ENCODE measurements around the gene RNF113B.

RNF113B gene

DNA sequence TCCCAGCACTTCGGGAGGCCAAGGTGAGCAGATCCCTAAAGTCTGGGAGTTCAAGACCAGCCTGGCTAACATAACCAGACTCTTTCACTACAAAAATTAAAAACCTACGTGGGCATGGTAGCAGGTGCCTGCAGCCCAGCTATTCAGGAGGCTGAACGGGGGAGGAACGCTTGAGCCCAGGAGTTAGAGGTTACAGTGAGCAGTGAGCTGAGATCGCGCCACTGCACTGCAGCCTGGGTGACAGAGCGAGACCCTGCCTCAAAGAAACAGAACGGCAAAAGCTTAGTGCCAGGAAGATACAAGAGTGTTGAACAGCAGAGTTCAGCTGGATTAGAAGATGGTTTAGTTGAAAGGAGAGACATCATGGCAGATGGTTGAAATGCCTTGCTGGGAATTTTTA lies 24.1 kb upstream of the RNF113B start:
- Histone ChIP-seq H3K4me3 (replicated peaks; ENCODE audit: insufficient read depth, low read length) (no peak overlapping the region), H3K27me3 (ENCODE audit: insufficient read depth, poor library complexity, severe bottlenecking) (no peaks in the 10 kb centered on the region), H3K27ac (replicated peaks) (no peak overlapping the region)
- TF ChIP-seq POLR2AphosphoS5 (IDR thresholded peaks at IDR 0.05; ENCODE audit: low read depth) (no peak), SPI1 (IDR thresholded peaks at IDR 0.05; ENCODE audit: borderline replicate concordance, low read depth) (no peak), GABPA (IDR thresholded peaks at IDR 0.05; ENCODE audit: low read depth) (no peak)
- TF ChIP-seq, protein P1, sequence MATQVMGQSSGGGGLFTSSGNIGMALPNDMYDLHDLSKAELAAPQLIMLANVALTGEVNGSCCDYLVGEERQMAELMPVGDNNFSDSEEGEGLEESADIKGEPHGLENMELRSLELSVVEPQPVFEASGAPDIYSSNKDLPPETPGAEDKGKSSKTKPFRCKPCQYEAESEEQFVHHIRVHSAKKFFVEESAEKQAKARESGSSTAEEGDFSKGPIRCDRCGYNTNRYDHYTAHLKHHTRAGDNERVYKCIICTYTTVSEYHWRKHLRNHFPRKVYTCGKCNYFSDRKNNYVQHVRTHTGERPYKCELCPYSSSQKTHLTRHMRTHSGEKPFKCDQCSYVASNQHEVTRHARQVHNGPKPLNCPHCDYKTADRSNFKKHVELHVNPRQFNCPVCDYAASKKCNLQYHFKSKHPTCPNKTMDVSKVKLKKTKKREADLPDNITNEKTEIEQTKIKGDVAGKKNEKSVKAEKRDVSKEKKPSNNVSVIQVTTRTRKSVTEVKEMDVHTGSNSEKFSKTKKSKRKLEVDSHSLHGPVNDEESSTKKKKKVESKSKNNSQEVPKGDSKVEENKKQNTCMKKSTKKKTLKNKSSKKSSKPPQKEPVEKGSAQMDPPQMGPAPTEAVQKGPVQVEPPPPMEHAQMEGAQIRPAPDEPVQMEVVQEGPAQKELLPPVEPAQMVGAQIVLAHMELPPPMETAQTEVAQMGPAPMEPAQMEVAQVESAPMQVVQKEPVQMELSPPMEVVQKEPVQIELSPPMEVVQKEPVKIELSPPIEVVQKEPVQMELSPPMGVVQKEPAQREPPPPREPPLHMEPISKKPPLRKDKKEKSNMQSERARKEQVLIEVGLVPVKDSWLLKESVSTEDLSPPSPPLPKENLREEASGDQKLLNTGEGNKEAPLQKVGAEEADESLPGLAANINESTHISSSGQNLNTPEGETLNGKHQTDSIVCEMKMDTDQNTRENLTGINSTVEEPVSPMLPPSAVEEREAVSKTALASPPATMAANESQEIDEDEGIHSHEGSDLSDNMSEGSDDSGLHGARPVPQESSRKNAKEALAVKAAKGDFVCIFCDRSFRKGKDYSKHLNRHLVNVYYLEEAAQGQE (IDR thresholded peaks at IDR 0.05; ENCODE audit: insufficient replicate concordance, low read depth): no peak
- TF ChIP-seq, protein P2, sequence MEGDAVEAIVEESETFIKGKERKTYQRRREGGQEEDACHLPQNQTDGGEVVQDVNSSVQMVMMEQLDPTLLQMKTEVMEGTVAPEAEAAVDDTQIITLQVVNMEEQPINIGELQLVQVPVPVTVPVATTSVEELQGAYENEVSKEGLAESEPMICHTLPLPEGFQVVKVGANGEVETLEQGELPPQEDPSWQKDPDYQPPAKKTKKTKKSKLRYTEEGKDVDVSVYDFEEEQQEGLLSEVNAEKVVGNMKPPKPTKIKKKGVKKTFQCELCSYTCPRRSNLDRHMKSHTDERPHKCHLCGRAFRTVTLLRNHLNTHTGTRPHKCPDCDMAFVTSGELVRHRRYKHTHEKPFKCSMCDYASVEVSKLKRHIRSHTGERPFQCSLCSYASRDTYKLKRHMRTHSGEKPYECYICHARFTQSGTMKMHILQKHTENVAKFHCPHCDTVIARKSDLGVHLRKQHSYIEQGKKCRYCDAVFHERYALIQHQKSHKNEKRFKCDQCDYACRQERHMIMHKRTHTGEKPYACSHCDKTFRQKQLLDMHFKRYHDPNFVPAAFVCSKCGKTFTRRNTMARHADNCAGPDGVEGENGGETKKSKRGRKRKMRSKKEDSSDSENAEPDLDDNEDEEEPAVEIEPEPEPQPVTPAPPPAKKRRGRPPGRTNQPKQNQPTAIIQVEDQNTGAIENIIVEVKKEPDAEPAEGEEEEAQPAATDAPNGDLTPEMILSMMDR (IDR thresholded peaks at IDR 0.05; ENCODE audit: insufficient read depth, low read length): no peak
- DNase-seq (ENCODE audit: low read depth in 1 of 2, low spot score in 1 of 2): no peak

DNA sequence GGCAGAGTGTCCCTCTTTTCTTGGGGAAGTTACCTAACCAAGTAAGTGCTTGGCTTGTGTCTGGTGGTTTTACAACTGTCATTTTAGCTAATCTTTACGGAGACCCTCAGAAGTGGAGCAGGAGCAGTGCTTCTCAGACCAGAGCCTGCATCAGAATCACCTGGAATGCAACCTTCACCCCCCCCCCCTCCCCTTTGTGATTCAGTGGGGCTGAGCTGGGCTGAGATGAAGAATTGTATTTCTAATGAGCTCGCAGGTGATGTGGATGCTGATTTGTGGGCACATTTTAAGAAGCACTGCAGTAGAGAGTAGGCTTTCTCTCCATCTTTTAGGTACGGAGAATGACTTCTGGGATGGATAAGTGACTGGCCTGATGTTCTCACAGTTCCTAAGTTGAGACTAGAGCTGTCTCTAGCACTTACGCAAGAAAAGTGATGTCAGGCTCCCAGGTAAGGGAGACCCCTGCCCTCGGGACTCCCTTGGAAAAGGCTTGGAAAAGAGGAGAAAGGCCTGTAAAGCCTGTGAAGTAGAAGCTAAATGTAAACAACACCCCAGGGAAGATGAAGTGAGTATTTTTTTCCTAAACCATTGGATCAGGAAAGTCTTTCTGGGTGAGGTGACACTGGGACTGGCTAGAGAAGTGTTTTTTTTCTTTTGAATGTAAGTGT lies 23.3 kb upstream of the RNF113B start:
- H3K27ac ChIP-seq (replicated peaks): no peak overlapping the region

DNA sequence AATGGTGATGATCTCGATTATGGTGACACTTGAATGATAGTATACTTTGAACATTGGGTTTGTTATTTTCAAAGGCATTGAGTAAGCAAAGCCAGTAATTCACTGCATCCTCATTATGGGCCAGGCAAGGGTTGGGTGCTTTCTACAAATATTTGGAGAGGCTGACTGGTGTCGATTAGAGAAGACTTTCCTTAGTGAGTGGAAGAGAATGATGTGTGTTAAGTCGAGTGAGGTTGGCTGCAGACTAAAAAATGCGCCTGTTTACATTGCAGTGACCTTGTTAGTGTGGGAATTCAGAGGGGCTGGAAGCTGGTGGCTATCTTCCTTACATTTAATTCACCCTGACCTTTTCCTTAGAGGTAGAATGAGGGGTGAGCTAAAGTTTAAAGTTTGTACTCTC lies 22.4 kb upstream of the RNF113B start:
- no peaks in the 10 kb centered on the region for H3K27me3 ChIP-seq (ENCODE audit: insufficient read depth, poor library complexity, severe bottlenecking)
- H3K27ac ChIP-seq (replicated peaks): no peak overlapping the region
- TF ChIP-seq, protein P1 (IDR thresholded peaks at IDR 0.05; ENCODE audit: insufficient replicate concordance, low read depth): no peak
- TF ChIP-seq POLR2AphosphoS5 (IDR thresholded peaks at IDR 0.05; ENCODE audit: low read depth) (no peak), SPI1 (IDR thresholded peaks at IDR 0.05; ENCODE audit: borderline replicate concordance, low read depth) (no peak), GABPA (IDR thresholded peaks at IDR 0.05; ENCODE audit: low read depth) (no peak)
- TF ChIP-seq, protein P2 (IDR thresholded peaks at IDR 0.05; ENCODE audit: insufficient read depth, low read length): no peak
- H3K4me3 ChIP-seq (replicated peaks; ENCODE audit: insufficient read depth, low read length): no peak overlapping the region
- DNase-seq (ENCODE audit: low read depth in 1 of 2, low spot score in 1 of 2): no peak

More for the DNA sequence above, 23.3 kb upstream of the RNF113B start:
- TF ChIP-seq SPI1 (IDR thresholded peaks at IDR 0.05; ENCODE audit: borderline replicate concordance, low read depth) (no peak), GABPA (IDR thresholded peaks at IDR 0.05; ENCODE audit: low read depth) (no peak), POLR2AphosphoS5 (IDR thresholded peaks at IDR 0.05; ENCODE audit: low read depth) (no peak)
- TF ChIP-seq, protein P1 (IDR thresholded peaks at IDR 0.05; ENCODE audit: insufficient replicate concordance, low read depth): no peak
- TF ChIP-seq, protein P2 (IDR thresholded peaks at IDR 0.05; ENCODE audit: insufficient read depth, low read length): no peak
- Histone ChIP-seq H3K4me3 (replicated peaks; ENCODE audit: insufficient read depth, low read length) (no peak overlapping the region), H3K27me3 (ENCODE audit: insufficient read depth, poor library complexity, severe bottlenecking) (no peaks in the 10 kb centered on the region)
- no peak for DNase-seq (ENCODE audit: low read depth in 1 of 2, low spot score in 1 of 2)

All from HL-60 (cell line).